ENCODE results near the gene CXCR6. TPM values are rescaled to one million over a fixed set of nuclear protein-coding genes. Genes with fewer than 3 reads are reported as not detected.

The CXCR6 gene
- total RNA-seq, 4 donors from 2014 or later: 0.44 to 1.6 (median 0.72) TPM; not detected in 1

- TF ChIP-seq POLR2A (IDR thresholded peaks at IDR 0.05): no peak
- TF ChIP-seq CTCF (IDR thresholded peaks at IDR 0.05): no peak
- 49 to 54% methylated on average over 5 of the region's 5 CpGs for WGBS, 2 donors
- intact Hi-C loops (cut with DNase I; ENCODE audit: low total_unique reads): loop anchor here (5.0 to 10.0 kb wide), 2 partner anchors 138 to 435 kb away; partner anchors contain the start of gene CCR5
- no peak overlapping the region for H3K4me3 ChIP-seq (ENCODE audit: low read depth, poor library complexity, severe bottlenecking)
- DNase-seq (ENCODE audit: low spot score in 2 of 2): peak in 1 of 2 donors; percentile 78
Observed at GRCh38 chr3:45939341-45939771, 3.9 kb upstream of the CXCR6 start.

GRCh38 chr3:45940004-45940780, 3.1 kb upstream of the CXCR6 start:
- intact Hi-C loops (cut with DNase I; ENCODE audit: low total_unique reads): loop anchor here (5.0 kb wide), 1 partner anchor 507 kb away; no protein-coding TSS in a partner anchor
- DNase-seq (ENCODE audit: low spot score in 2 of 2): peak in 1 of 2 donors; percentile 76
- no peak overlapping the region for H3K4me3 ChIP-seq (ENCODE audit: low read depth, poor library complexity, severe bottlenecking)
- TF ChIP-seq CTCF (IDR thresholded peaks at IDR 0.05) (no peak), POLR2A (IDR thresholded peaks at IDR 0.05) (no peak)
- WGBS, 2 donors: 78 to 79% methylated on average over 7 of the region's 7 CpGs

GRCh38 chr3:45940781-45941365, 2.4 kb upstream of the CXCR6 start:
- TF ChIP-seq POLR2A (IDR thresholded peaks at IDR 0.05): no peak
- no peak for TF ChIP-seq CTCF (IDR thresholded peaks at IDR 0.05)
- H3K4me3 ChIP-seq (ENCODE audit: low read depth, poor library complexity, severe bottlenecking): no peak overlapping the region
- 89 to 90% methylated on average over 6 of the region's 6 CpGs for WGBS, 2 donors
- intact Hi-C loops (cut with DNase I; ENCODE audit: low total_unique reads): loop anchor here (5.0 kb wide), 1 partner anchor 506 kb away; no protein-coding TSS in a partner anchor
- DNase-seq (ENCODE audit: low spot score in 2 of 2): peak in 1 of 2 donors; percentile 43

DNA sequence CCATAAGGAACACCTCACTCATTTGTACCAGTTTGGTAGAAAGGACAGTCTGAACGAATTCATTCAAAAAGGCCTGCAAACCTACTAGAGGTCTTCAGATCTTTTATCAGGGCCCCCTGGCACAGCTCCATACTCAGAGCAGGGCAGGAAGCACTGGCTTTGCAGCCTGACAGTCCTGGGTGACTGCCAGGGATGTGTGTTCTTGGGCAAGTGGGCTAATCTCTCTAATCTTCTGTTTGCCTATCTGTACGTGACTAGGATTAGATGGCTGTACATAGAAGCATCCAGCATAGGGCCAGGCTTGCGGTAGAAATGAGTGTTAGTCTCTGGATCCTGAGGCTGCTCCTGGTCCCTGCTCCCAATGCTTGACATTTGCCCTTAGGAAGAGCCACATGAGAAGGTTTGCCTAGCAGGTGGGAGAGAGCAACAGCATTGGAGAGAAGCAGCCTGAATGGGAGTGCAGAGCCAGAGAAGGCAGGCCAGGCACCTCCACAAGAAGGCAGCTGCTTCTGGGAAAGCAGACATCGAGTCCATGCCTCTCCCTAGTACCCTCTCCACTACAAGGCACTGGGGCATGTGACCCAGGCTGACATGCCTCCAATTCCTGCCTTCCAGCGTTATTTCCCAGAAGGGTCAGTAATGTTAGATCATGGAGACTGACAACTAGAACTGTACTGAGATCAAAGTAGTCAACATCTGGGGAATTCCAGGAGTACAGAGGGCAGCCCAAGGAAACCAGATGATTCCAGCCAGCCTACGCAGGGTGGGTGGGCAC, 1.0 kb upstream of the CXCR6 start:
- whole genome bisulfite sequencing, 2 donors: 66 to 68% methylated on average over 5 to 6 of the region's 6 CpGs
- intact Hi-C loops (cut with DNase I; ENCODE audit: low total_unique reads): loop anchor here (5.0 kb wide), 1 partner anchor 505 kb away; no protein-coding TSS in a partner anchor
- no peak overlapping the region for H3K4me3 ChIP-seq (ENCODE audit: low read depth, poor library complexity, severe bottlenecking)
- DNase-seq (ENCODE audit: low spot score in 2 of 2): peak in 1 of 2 donors; percentile 77
- TF ChIP-seq POLR2A (IDR thresholded peaks at IDR 0.05): no peak
- TF ChIP-seq CTCF (IDR thresholded peaks at IDR 0.05): no peak

GRCh38 chr3:45944830-45945620, 1.8 kb downstream of the CXCR6 start:
- DNase-seq (ENCODE audit: low spot score in 2 of 2): peak in 1 of 2 donors; percentile 53
- 84 to 88% methylated on average over 5 of the region's 5 CpGs for WGBS, 2 donors
- intact Hi-C loops (cut with DNase I; ENCODE audit: low total_unique reads): loop anchor here (5.0 kb wide), 1 partner anchor 502 kb away; no protein-coding TSS in a partner anchor
- TF ChIP-seq POLR2A (IDR thresholded peaks at IDR 0.05) (no peak), CTCF (IDR thresholded peaks at IDR 0.05) (no peak)
- no peak overlapping the region for H3K4me3 ChIP-seq (ENCODE audit: low read depth, poor library complexity, severe bottlenecking)

Measured in lower leg skin (tissue), 4 donors.